ENCODE results near the gene GDA.
A peak's percentile ranks its signal among the peaks of the same experiment; 100 is the strongest.
"Not testable (repeated sequence)": the region's sequence is repeated elsewhere in the genome, so short reads cannot be mapped to it uniquely, and the experiment has no call there.

The GDA gene

DNA sequence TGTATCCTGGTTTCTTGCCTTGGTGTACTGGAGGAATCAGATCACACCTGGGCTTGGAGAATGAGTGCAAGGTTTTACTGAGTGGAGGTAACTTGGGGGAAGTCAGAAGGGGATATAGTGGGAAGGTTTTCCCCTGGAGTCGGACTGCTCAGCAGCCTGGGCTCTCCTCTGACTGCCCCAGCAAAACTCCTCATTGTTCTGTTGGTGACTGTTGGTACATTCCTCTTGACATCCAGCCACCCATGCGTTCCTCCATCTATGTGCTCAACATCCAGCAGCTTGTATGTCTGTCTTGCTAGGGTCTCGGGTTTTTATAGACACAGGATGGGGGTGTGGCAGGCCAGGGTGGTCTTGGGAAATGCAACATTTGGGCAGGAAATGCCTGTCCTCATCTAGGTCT, 119.7 kb downstream of the GDA start:
- TF ChIP-seq CTCF (IDR thresholded peaks at IDR 0.05; ENCODE audit: insufficient read depth, low read depth, low read length, missing control alignments): no peak
- no peak for DNase-seq (ENCODE audit: low read depth)
- H3K4me3 ChIP-seq (ENCODE audit: low read length): no peak overlapping the region

- not testable (repeated sequence) for DNase-seq (ENCODE audit: low read depth); H3K4me3 ChIP-seq (ENCODE audit: low read length)
Observed at GRCh38 chr9:72270359-72270758, 121.1 kb downstream of the GDA start.

- no peak overlapping the region for H3K4me3 ChIP-seq (ENCODE audit: low read length)
- peak; percentile 88 for TF ChIP-seq CTCF (IDR thresholded peaks at IDR 0.05; ENCODE audit: insufficient read depth, low read depth, low read length, missing control alignments)
- DNase-seq (ENCODE audit: low read depth): peak; percentile 69
Observed at GRCh38 chr9:72271613-72272478, 122.6 kb downstream of the GDA start.

DNA sequence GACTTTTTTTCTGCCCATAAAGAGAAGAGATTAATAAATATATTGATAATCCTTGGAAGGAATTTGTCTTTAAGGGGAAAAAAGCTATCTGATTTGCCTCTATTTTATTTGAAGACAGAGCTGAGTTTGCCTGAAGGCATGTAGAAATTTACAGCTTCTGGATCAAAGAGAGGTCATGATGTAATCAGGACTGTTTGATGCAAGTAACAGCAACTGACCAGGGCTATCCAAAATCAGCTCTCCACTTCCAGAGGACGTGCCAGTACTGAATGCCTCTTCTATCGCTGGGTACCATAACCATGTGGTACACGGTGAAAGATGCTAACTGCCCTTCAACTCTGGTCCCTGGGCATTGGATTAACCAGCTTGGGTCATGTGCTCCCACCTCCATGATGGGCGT, 125.2 kb downstream of the GDA start:
- TF ChIP-seq CTCF (IDR thresholded peaks at IDR 0.05; ENCODE audit: insufficient read depth, low read depth, low read length, missing control alignments): no peak
- peak; percentile 24 for DNase-seq (ENCODE audit: low read depth)
- no peak overlapping the region for H3K4me3 ChIP-seq (ENCODE audit: low read length)

- H3K4me3 ChIP-seq (ENCODE audit: low read length): no peak overlapping the region
- no peak for TF ChIP-seq CTCF (IDR thresholded peaks at IDR 0.05; ENCODE audit: insufficient read depth, low read depth, low read length, missing control alignments)
- DNase-seq (ENCODE audit: low read depth): peak; percentile 92
Observed at GRCh38 chr9:72274916-72275315, 125.7 kb downstream of the GDA start.

- DNase-seq (ENCODE audit: low read depth): peak; percentile 29
- no peak for TF ChIP-seq CTCF (IDR thresholded peaks at IDR 0.05; ENCODE audit: insufficient read depth, low read depth, low read length, missing control alignments)
- H3K4me3 ChIP-seq (ENCODE audit: low read length): no peak overlapping the region
Observed at GRCh38 chr9:72276429-72276828, 127.2 kb downstream of the GDA start.

DNA sequence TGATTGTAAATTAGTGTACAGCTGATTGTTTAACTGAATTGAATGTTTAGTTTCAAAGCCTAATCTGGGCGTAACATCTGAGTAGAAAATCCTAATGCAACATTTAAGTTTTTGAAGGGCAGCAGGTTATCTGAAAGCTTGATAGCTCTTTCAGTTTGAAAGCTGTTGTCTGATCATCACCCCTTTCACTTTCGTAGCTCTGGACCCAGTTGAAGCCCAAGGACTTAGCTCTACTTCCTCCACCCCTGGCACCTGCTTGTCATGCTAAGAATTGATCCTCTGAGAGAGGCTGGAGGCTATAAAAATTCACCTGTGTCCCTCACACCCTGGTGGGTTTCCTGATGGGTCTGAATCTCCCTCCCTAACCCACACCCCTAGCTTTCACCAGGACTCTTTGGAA, 129.7 kb downstream of the GDA start:
- H3K4me3 ChIP-seq (ENCODE audit: low read length): no peak overlapping the region
- no peak for DNase-seq (ENCODE audit: low read depth)
- no peak for TF ChIP-seq CTCF (IDR thresholded peaks at IDR 0.05; ENCODE audit: insufficient read depth, low read depth, low read length, missing control alignments)
